WTC11 (cell line): ENCODE data around the gene EIF1B. TPM values are rescaled to one million over a fixed set of nuclear protein-coding genes. Genes with fewer than 3 reads are reported as not detected.

Experiments used
- ATAC-seq: fragments of 200-7000 bp; cut with Tn5 transposase; 2 replicates; pipeline ENCODE4 v1.10.0; 2021; ENCODE audit warnings: mild to moderate bottlenecking, moderate library complexity
- Bru-seq: library from RNA; stranded (reverse); fragments of 400-500 nt; gene quantifications from one replicate; lab custom pipeline; 2021; lab: Mats Ljungman, UMichigan
- CTCF ChIA-PET: fragments of 300-600 bp; sonication (Branson Sonifier 250); formaldehyde crosslinking; loops from one replicate; lab custom pipeline; 2021; ENCODE audit warnings: antibody characterized with exemption; lab: Charles Lee
- POLR2A ChIA-PET: fragments of 350-600 bp; sonication (Branson Sonifier 250); formaldehyde crosslinking; loops from one replicate; lab custom pipeline; 2021; ENCODE audit warnings: antibody characterized with exemption; lab: Charles Lee
- DNase-seq: peaks from one replicate; pipeline ENCODE4 v3.0.0; 2021; ENCODE audit warnings: low spot score
- H3K27ac Mint-ChIP-seq: 2 replicates; pipeline ENCODE4 v1.8.0; 2021; ENCODE audit warnings: mixed read lengths
- H3K27me3 Mint-ChIP-seq: 2 replicates; pipeline ENCODE4 v1.8.0; 2021; ENCODE audit warnings: low read depth, mild to moderate bottlenecking, moderate library complexity, mixed read lengths
- H3K36me3 Mint-ChIP-seq: 2 replicates; pipeline ENCODE4 v1.8.0; 2021; ENCODE audit warnings: mixed read lengths
- H3K4me1 Mint-ChIP-seq: 2 replicates; pipeline ENCODE4 v1.8.0; 2022; ENCODE audit warnings: mixed read lengths
- H3K4me3 Mint-ChIP-seq: 2 replicates; pipeline ENCODE4 v1.8.0; 2021; ENCODE audit warnings: mild to moderate bottlenecking, moderate library complexity, mixed read lengths
- H3K9me3 Mint-ChIP-seq: 2 replicates; pipeline ENCODE4 v1.8.0; 2021; ENCODE audit warnings: mixed read lengths
- ATF1 ChIP-seq: sonication (generic); formaldehyde crosslinking; IDR thresholded peaks from 2 replicates; pipeline ENCODE4 v1.8.1; 2023; ENCODE audit warnings: mild to moderate bottlenecking, moderate library complexity, missing genetic modification reagents
- ESRRA ChIP-seq: sonication (generic); formaldehyde crosslinking; IDR thresholded peaks from 2 replicates; pipeline ENCODE4 v1.8.1; 2022; ENCODE audit warnings: mild to moderate bottlenecking, missing genetic modification reagents, borderline replicate concordance
- ETV6 ChIP-seq: sonication (generic); formaldehyde crosslinking; IDR thresholded peaks from 2 replicates; pipeline ENCODE4 v1.8.1; 2022; ENCODE audit warnings: mild to moderate bottlenecking, missing genetic modification reagents
- FOXK1 ChIP-seq: sonication (generic); formaldehyde crosslinking; IDR thresholded peaks from 2 replicates; pipeline ENCODE4 v1.8.0; 2022; ENCODE audit warnings: mild to moderate bottlenecking, moderate library complexity, missing genetic modification reagents
- GABPB1 ChIP-seq: sonication (generic); formaldehyde crosslinking; IDR thresholded peaks from 2 replicates; pipeline ENCODE4 v1.8.1; 2023; ENCODE audit warnings: mild to moderate bottlenecking, missing genetic modification reagents
- HMGA2 ChIP-seq: fragments of 250-450 bp; sonication (Bioruptor Pico); IDR thresholded peaks from 2 replicates; pipeline ENCODE4 v1.4.0; 2021; ENCODE audit warnings: mild to moderate bottlenecking, moderate library complexity
- HMGXB4 ChIP-seq: sonication (generic); formaldehyde crosslinking; IDR thresholded peaks from 2 replicates; pipeline ENCODE4 v1.8.1; 2023; ENCODE audit warnings: mild to moderate bottlenecking, moderate library complexity, missing genetic modification reagents
- JAZF1 ChIP-seq: fragments of 250-450 bp; sonication (Bioruptor Pico); IDR thresholded peaks from 2 replicates; pipeline ENCODE4 v1.9.0; 2021; ENCODE audit warnings: moderate library complexity, mild to moderate bottlenecking, inconsistent platforms
- JUN ChIP-seq: sonication (generic); formaldehyde crosslinking; IDR thresholded peaks from 2 replicates; pipeline ENCODE4 v1.8.0; 2023; ENCODE audit warnings: mild to moderate bottlenecking, missing genetic modification reagents
- NFYB ChIP-seq: sonication (generic); formaldehyde crosslinking; conservative IDR thresholded peaks from 2 replicates; pipeline ENCODE4 v1.8.0; 2022; ENCODE audit warnings: low read depth, missing genetic modification reagents
- SMAD4 ChIP-seq: sonication (generic); formaldehyde crosslinking; IDR thresholded peaks from 2 replicates; pipeline ENCODE4 v1.8.0; 2022; ENCODE audit warnings: mild to moderate bottlenecking, missing genetic modification reagents
- SP1 ChIP-seq: sonication (generic); formaldehyde crosslinking; conservative IDR thresholded peaks from 2 replicates; pipeline ENCODE4 v1.8.1; 2022; ENCODE audit warnings: missing genetic modification reagents
- TEAD1 ChIP-seq: sonication (generic); formaldehyde crosslinking; IDR thresholded peaks from 2 replicates; pipeline ENCODE4 v1.8.0; 2022; ENCODE audit warnings: mild to moderate bottlenecking, missing genetic modification reagents
- TEAD4 ChIP-seq: sonication (generic); formaldehyde crosslinking; IDR thresholded peaks from 2 replicates; pipeline ENCODE4 v1.8.0; 2022; ENCODE audit warnings: mild to moderate bottlenecking, missing genetic modification reagents
- USF1 ChIP-seq: sonication (generic); formaldehyde crosslinking; IDR thresholded peaks from 2 replicates; pipeline ENCODE4 v1.8.0; 2022; ENCODE audit warnings: mild to moderate bottlenecking, missing genetic modification reagents
- ZBTB43 ChIP-seq: sonication (generic); formaldehyde crosslinking; IDR thresholded peaks from 2 replicates; pipeline ENCODE4 v1.8.1; 2023; ENCODE audit warnings: mild to moderate bottlenecking, missing genetic modification reagents
- ZNF232 ChIP-seq: sonication (generic); formaldehyde crosslinking; IDR thresholded peaks from 2 replicates; pipeline ENCODE4 v1.8.0; 2022; ENCODE audit warnings: mild to moderate bottlenecking, missing genetic modification reagents
- ZNF396 ChIP-seq: fragments of 250-450 bp; sonication (Bioruptor Pico); IDR thresholded peaks from 2 replicates; pipeline ENCODE4 v1.8.0; 2021; ENCODE audit warnings: mild to moderate bottlenecking, moderate library complexity, borderline replicate concordance
- ZNF416 ChIP-seq: fragments of 250-450 bp; sonication (Bioruptor Pico); IDR thresholded peaks from 2 replicates; pipeline ENCODE4 v1.9.0; 2021; ENCODE audit warnings: mild to moderate bottlenecking, inconsistent platforms
- ZNF671 ChIP-seq: fragments of 250-450 bp; sonication (Bioruptor Pico); IDR thresholded peaks from 2 replicates; pipeline ENCODE4 v1.8.0; 2021; ENCODE audit warnings: mild to moderate bottlenecking
- long read RNA-seq, 3 experiments: library from RNA in 1 of 3; library from capped mRNA in 1 of 3; library from polyadenylated mRNA in 1 of 3; unstranded in 2 of 3; stranded (forward) in 1 of 3; transcript quantifications; one replicate each; pipeline ENCODE4 v2.0.0, GENCODE V29; 2021
- total RNA-seq: library from RNA; stranded (reverse); gene quantifications from 3 replicates; pipeline ENCODE4 v1.2.3, GENCODE V29; 2021
- TF ChIP-seq, protein P1 (sequence below): sonication (generic); formaldehyde crosslinking; IDR thresholded peaks from 2 replicates; pipeline ENCODE4 v1.8.1; 2022; ENCODE audit warnings: missing genetic modification reagents, borderline replicate concordance
- TF ChIP-seq, protein P2 (sequence below): sonication (generic); formaldehyde crosslinking; IDR thresholded peaks from 2 replicates; pipeline ENCODE4 v1.8.1; 2023; ENCODE audit warnings: mild to moderate bottlenecking, missing genetic modification reagents, moderate library complexity
- TF ChIP-seq, protein P3 (sequence below): fragments of 200-600 bp; IDR thresholded peaks from 2 replicates; pipeline ENCODE4 v1.8.0; 2022; ENCODE audit warnings: antibody characterized with exemption
- TF ChIP-seq, protein P4 (sequence below): sonication (generic); formaldehyde crosslinking; conservative IDR thresholded peaks from 2 replicates; pipeline ENCODE4 v1.8.1; 2022; ENCODE audit warnings: mild to moderate bottlenecking, missing genetic modification reagents
- TF ChIP-seq, protein P5 (sequence below): sonication (generic); formaldehyde crosslinking; IDR thresholded peaks from 2 replicates; pipeline ENCODE4 v1.8.1; 2022; ENCODE audit warnings: mild to moderate bottlenecking, moderate library complexity, missing genetic modification reagents

The EIF1B gene
- total RNA-seq: 82.0 to 93.2 TPM (median 90.6 TPM) in 3 replicates
- percentile 99 among the genes with signal in this experiment for Bru-seq, nascent RNA
- long read RNA-seq, experiment 1, transcript EIF1B-201 (4 exons, 1,010 nt): major isoform, 116 of 125 reads
- long read RNA-seq, experiment 1, partial matches to known transcripts: 7 of 125 reads
- long read RNA-seq, experiment 1, other reads (novel, unspliced or antisense): 1 of 125 reads
- long read RNA-seq, experiment 2, transcript EIF1B-201 (4 exons, 1,010 nt): major isoform, 185 of 203 reads
- long read RNA-seq, experiment 2, partial matches to known transcripts: 11 of 203 reads
- long read RNA-seq, experiment 2, other reads (novel, unspliced or antisense): 7 of 203 reads
- long read RNA-seq, experiment 3, transcript EIF1B-201 (4 exons, 1,010 nt): major isoform, 178 of 187 reads
- long read RNA-seq, experiment 3, partial matches to known transcripts: 3 of 187 reads
- long read RNA-seq, experiment 3, other reads (novel, unspliced or antisense): 4 of 187 reads

DNA sequence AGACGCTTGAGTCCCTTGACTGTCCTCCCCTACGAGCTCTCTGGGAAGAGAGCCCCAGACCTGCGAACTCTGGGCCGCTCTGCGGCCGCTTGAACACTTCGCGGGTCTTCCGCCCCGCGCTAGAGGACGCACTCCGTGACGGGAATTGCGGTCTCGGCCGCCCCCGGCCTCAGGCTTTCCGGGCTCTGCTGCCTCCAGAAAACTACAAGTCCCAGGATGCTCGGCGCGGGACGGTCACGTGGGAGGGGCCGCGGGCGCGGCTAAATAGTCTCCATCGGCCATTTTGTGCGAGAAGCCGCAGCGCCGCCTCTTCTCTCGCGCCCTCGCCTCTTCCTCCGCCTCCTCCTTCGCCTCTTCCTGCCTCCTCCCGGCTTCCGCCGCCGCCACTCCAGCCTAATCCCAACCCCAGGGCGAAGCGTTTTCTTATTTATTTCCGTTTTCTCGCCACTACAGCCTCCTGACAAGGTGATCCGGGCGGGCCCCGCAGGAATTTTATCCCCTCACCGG lies at the start of gene EIF1B:
TSS of gene EIF1B (plus strand) at position 290 of the 507 bp plus-strand sequence. CDS start 235 bp downstream, outside the sequence.
- Mint-ChIP-seq H3K9me3 (no peaks in the 10 kb centered on the region), H3K27me3 (no peaks in the 10 kb centered on the region), H3K4me1 (peaks cover 18% of the 10 kb centered on the region), H3K27ac (peak within 1 kb of the TSS; percentile 97), H3K4me3 (peak within 1 kb of the TSS; percentile 97), H3K36me3 (peaks cover 33% of the 10 kb centered on the region)
- CTCF ChIA-PET: interaction anchor here (0.6 to 2.0 kb wide), 44 partner anchors 8 to 862 kb away, joined by 3 to 49 read pairs (median 4); partner anchors contain the start of genes RPL14, ZNF619 and ZNF620
- DNase-seq (peak; percentile 98), ATAC-seq (peak; percentile 95)
- POLR2A ChIA-PET: interaction anchor here (0.6 to 1.9 kb wide), 7 partner anchors 19 to 144 kb away, joined by 3 to 6 read pairs (median 3); no protein-coding TSS in a partner anchor
- no peak for TF ChIP-seq ESRRA (CRISPR knock-in tag)
- peak; percentile 64 for TF ChIP-seq SP1
- no peak for TF ChIP-seq ZBTB43 (CRISPR knock-in tag)
- TF ChIP-seq FOXK1 (CRISPR knock-in tag): 0 out of 2 replicates have a peak, but pooled peaks have one; percentile 19
- TF ChIP-seq, protein P1, sequence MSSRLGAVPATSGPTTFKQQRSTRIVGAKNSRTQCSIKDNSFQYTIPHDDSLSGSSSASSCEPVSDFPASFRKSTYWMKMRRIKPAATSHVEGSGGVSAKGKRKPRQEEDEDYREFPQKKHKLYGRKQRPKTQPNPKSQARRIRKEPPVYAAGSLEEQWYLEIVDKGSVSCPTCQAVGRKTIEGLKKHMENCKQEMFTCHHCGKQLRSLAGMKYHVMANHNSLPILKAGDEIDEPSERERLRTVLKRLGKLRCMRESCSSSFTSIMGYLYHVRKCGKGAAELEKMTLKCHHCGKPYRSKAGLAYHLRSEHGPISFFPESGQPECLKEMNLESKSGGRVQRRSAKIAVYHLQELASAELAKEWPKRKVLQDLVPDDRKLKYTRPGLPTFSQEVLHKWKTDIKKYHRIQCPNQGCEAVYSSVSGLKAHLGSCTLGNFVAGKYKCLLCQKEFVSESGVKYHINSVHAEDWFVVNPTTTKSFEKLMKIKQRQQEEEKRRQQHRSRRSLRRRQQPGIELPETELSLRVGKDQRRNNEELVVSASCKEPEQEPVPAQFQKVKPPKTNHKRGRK (CRISPR knock-in tag): no peak
- peak; percentile 98 for TF ChIP-seq USF1
- TF ChIP-seq JAZF1: no peak
- TF ChIP-seq ZNF396: no peak
- TF ChIP-seq ZNF416 (CRISPR knock-in tag): no peak
- TF ChIP-seq GABPB1 (CRISPR knock-in tag): 0 out of 2 replicates have a peak, but pooled peaks have one; percentile 28
- 0 out of 2 replicates have a peak, but pooled peaks have one; percentile 28 for TF ChIP-seq ZNF232 (CRISPR knock-in tag)
- no peak for TF ChIP-seq ATF1
- TF ChIP-seq, protein P2, sequence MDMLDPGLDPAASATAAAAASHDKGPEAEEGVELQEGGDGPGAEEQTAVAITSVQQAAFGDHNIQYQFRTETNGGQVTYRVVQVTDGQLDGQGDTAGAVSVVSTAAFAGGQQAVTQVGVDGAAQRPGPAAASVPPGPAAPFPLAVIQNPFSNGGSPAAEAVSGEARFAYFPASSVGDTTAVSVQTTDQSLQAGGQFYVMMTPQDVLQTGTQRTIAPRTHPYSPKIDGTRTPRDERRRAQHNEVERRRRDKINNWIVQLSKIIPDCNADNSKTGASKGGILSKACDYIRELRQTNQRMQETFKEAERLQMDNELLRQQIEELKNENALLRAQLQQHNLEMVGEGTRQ: peak; percentile 98
- TF ChIP-seq HMGXB4: no peak; the same call in 1 of the 2 replicates
- TF ChIP-seq HMGA2 (CRISPR knock-in tag): 0 out of 2 replicates have a peak, but pooled peaks have one; percentile 24
- TF ChIP-seq, protein P3, sequence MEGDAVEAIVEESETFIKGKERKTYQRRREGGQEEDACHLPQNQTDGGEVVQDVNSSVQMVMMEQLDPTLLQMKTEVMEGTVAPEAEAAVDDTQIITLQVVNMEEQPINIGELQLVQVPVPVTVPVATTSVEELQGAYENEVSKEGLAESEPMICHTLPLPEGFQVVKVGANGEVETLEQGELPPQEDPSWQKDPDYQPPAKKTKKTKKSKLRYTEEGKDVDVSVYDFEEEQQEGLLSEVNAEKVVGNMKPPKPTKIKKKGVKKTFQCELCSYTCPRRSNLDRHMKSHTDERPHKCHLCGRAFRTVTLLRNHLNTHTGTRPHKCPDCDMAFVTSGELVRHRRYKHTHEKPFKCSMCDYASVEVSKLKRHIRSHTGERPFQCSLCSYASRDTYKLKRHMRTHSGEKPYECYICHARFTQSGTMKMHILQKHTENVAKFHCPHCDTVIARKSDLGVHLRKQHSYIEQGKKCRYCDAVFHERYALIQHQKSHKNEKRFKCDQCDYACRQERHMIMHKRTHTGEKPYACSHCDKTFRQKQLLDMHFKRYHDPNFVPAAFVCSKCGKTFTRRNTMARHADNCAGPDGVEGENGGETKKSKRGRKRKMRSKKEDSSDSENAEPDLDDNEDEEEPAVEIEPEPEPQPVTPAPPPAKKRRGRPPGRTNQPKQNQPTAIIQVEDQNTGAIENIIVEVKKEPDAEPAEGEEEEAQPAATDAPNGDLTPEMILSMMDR: peak; percentile 66; the same call in 1 of the 2 replicates
- TF ChIP-seq ZNF671 (CRISPR knock-in tag): no peak
- TF ChIP-seq, protein P4, sequence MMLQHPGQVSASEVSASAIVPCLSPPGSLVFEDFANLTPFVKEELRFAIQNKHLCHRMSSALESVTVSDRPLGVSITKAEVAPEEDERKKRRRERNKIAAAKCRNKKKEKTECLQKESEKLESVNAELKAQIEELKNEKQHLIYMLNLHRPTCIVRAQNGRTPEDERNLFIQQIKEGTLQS: no peak
- TF ChIP-seq ETV6 (CRISPR knock-in tag): no peak
- TF ChIP-seq NFYB (CRISPR knock-in tag): no peak
- TF ChIP-seq TEAD4 (CRISPR knock-in tag): 0 out of 2 replicates have a peak, but pooled peaks have one; percentile 62
- TF ChIP-seq, protein P5, sequence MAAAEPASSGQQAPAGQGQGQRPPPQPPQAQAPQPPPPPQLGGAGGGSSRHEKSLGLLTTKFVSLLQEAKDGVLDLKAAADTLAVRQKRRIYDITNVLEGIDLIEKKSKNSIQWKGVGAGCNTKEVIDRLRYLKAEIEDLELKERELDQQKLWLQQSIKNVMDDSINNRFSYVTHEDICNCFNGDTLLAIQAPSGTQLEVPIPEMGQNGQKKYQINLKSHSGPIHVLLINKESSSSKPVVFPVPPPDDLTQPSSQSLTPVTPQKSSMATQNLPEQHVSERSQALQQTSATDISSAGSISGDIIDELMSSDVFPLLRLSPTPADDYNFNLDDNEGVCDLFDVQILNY (CRISPR knock-in tag): peak; percentile 75; the same call in 1 of the 2 replicates
- no peak for TF ChIP-seq SMAD4 (CRISPR knock-in tag)
- no peak for TF ChIP-seq JUN (CRISPR knock-in tag)
- no peak for TF ChIP-seq TEAD1 (CRISPR knock-in tag)
- TF ChIP-seq, all 79 proteins: peak for 10
